Stomach (tissue), 9 donors: ENCODE results near the gene C6orf89. TPM values are rescaled to one million over a fixed set of nuclear protein-coding genes. Genes with fewer than 3 reads are reported as not detected.

Source experiments
- DNase-seq, 2 donors: peaks; one replicate each; pipeline versions ENCODE4 v3.0.0 to v3.0.0-alpha.2; 2013 to 2019
- H3K27ac ChIP-seq, 5 donors: fragments of 200-600 bp in 4 of 5; sonication (generic) in 4 of 5; one replicate each; pipeline ENCODE4 v1.5.1; 2013 to 2019; ENCODE audit warnings: mild to moderate bottlenecking in 1 of 5, moderate library complexity in 1 of 5
- H3K27me3 ChIP-seq, 3 donors: fragments of 200-600 bp; sonication (generic); one replicate each; pipeline ENCODE4 v1.5.1; 2017 to 2019; ENCODE audit warnings: mixed run types in 1 of 3
- H3K36me3 ChIP-seq, 4 donors: fragments of 200-600 bp; sonication (generic); 1 replicate in 3 of 4; 2 replicates in 1 of 4; pipeline ENCODE4 v1.5.1; 2016 to 2019
- H3K4me1 ChIP-seq, 4 donors: fragments of 200-600 bp; sonication (generic); one replicate each; pipeline ENCODE4 v1.5.1; 2016 to 2019
- H3K4me3 ChIP-seq, 4 donors: fragments of 200-600 bp; sonication (generic) in 3 of 4; one replicate each; pipeline ENCODE4 v1.5.1; 2016 to 2019; ENCODE audit warnings: mild to moderate bottlenecking in 1 of 4
- H3K9me3 ChIP-seq, 4 donors: fragments of 200-600 bp; sonication (generic); one replicate each; pipeline ENCODE4 v1.5.1; 2016 to 2019
- EP300 ChIP-seq: sonication (generic); formaldehyde crosslinking; IDR thresholded peaks from one replicate; pipeline ENCODE4 v1.6.1; 2017; ENCODE audit warnings: antibody characterized with exemption
- POLR2A ChIP-seq, 4 donors: fragments of 450-650 bp; IDR thresholded peaks; one replicate each; pipeline ENCODE4 v1.6.1; 2016; ENCODE audit warnings: antibody characterized with exemption in 4 of 4, control low read depth in 2 of 4, mild to moderate bottlenecking in 1 of 4, moderate library complexity in 1 of 4
- POLR2AphosphoS5 ChIP-seq, 3 donors: sonication (generic); formaldehyde crosslinking; IDR thresholded peaks; one replicate each; pipeline ENCODE4 v1.6.1; 2016; ENCODE audit warnings: antibody characterized with exemption in 3 of 3
- WGBS, 5 donors: extraction: QIAGEN DNeasy Blood & Tissue Kit in 3 of 5; methylation state at CpG; one replicate each; pipeline versions ENCODE4 v1.1.5 to v1.1.7; 2013 to 2018; 5-methylcytosine and 5-hydroxymethylcytosine counted together
- intact Hi-C: fragments of 100-400 bp; cut with DNase I; formaldehyde crosslinking; loops from one replicate; pipeline ENCODE4 v1.15.1; 2023; ENCODE audit warnings: low total_unique reads
- polyA plus RNA-seq, 3 donors: library from polyadenylated mRNA; stranded (reverse); fragments of 200-250 nt; gene quantifications; one replicate each; pipeline ENCODE4 v1.2.3, GENCODE V29; 2013
- total RNA-seq, 5 donors: library from RNA; depleted of rRNA; stranded (reverse); fragments of >200 nt; gene quantifications; one replicate each; pipeline versions ENCODE4 v1.1.0 to v1.2.3, GENCODE V29; 2014 to 2016
- TF ChIP-seq, protein P1 (sequence below), 7 experiments: fragments of 450-650 bp in 4 of 7; fragments of 200-600 bp in 3 of 7; sonication (generic) in 3 of 7; IDR thresholded peaks; one replicate each; pipeline ENCODE4 v1.5.1; 2016 to 2019; ENCODE audit warnings: antibody characterized with exemption in 7 of 7, control low read depth in 2 of 7, mild to moderate bottlenecking in 1 of 7
- donor health status: healthy with polysubstance abuse.
- donor health status: Bipolar disorder and iron deficiency.
- donor health status: healthy.

C6orf89 gene
- total and polyA plus RNA-seq, 8 donors = 7.0 to 47.2 (median 25.1) TPM

DNA sequence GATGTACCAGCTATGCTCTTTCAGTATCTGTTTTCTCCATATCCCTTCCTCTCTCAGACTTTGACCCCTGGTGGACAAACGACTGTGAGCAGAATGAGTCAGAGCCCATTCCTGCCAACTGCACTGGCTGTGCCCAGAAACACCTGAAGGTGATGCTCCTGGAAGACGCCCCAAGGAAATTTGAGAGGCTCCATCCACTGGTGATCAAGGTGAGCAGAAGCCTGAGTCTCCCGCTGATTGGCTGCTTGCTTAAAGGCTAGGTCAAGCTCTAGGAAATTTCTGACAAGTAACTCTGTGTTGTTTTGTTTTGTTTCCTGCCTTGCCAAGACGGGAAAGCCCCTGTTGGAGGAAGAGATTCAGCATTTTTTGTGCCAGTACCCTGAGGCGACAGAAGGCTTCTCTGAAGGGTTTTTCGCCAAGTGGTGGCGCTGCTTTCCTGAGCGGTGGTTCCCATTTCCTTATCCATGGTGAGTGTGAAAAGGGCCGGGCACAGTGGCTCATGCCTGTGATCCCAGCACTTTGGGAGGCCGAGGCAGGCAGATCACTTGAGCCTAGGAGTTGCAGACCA is 28.6 kb downstream of the C6orf89 start:
- H3K27ac ChIP-seq = peak overlapping the region in 3 of 5 donors; percentile 9 to 65 (median 62)
- peaks cover 32 to 86% (median 83%) of the 10 kb centered on the region in 4 donors for H3K36me3 ChIP-seq
- no peaks in the 10 kb centered on the region for H3K27me3 ChIP-seq
- H3K4me3 ChIP-seq = no peak overlapping the region
- H3K9me3 ChIP-seq = no peaks in the 10 kb centered on the region
- 54 to 69% (median 67%) methylated on average over 10 of the region's 10 CpGs for WGBS, 5 donors
- TF ChIP-seq, protein P1, sequence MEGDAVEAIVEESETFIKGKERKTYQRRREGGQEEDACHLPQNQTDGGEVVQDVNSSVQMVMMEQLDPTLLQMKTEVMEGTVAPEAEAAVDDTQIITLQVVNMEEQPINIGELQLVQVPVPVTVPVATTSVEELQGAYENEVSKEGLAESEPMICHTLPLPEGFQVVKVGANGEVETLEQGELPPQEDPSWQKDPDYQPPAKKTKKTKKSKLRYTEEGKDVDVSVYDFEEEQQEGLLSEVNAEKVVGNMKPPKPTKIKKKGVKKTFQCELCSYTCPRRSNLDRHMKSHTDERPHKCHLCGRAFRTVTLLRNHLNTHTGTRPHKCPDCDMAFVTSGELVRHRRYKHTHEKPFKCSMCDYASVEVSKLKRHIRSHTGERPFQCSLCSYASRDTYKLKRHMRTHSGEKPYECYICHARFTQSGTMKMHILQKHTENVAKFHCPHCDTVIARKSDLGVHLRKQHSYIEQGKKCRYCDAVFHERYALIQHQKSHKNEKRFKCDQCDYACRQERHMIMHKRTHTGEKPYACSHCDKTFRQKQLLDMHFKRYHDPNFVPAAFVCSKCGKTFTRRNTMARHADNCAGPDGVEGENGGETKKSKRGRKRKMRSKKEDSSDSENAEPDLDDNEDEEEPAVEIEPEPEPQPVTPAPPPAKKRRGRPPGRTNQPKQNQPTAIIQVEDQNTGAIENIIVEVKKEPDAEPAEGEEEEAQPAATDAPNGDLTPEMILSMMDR (IDR thresholded peaks at IDR 0.05) = peak in 2 of 7 experiments; percentile 9 to 14
- TF ChIP-seq POLR2A (IDR thresholded peaks at IDR 0.05) (no peak), POLR2AphosphoS5 (IDR thresholded peaks at IDR 0.05) (peak in 1 of 3 donors; percentile 33), EP300 (no peak)
- H3K4me1 ChIP-seq = peaks cover 19 to 64% (median 41%) of the 10 kb centered on the region in 4 donors
- DNase-seq = peak; percentile 62 to 73
- intact Hi-C loops = no loop called here

- WGBS, 5 donors = 91 to 98% (median 92%) methylated on average over 4 of the region's 4 CpGs
- DNase-seq = no peak
- Histone ChIP-seq H3K27ac (no peak overlapping the region), H3K4me1 (peaks cover 19 to 77% (median 43%) of the 10 kb centered on the region in 4 donors), H3K9me3 (no peaks in the 10 kb centered on the region), H3K27me3 (no peaks in the 10 kb centered on the region), H3K4me3 (no peak overlapping the region), H3K36me3 (peaks cover 37 to 94% (median 89%) of the 10 kb centered on the region in 4 donors)
- intact Hi-C loops = no loop called here
- TF ChIP-seq POLR2A (IDR thresholded peaks at IDR 0.05) = no peak
- no peak for TF ChIP-seq POLR2AphosphoS5 (IDR thresholded peaks at IDR 0.05)
- TF ChIP-seq EP300 = no peak
- TF ChIP-seq, protein P1 (IDR thresholded peaks at IDR 0.05) = no peak
These were observed 29.8 kb downstream of the C6orf89 start for GRCh38 chr6:36915599-36915998.

DNA sequence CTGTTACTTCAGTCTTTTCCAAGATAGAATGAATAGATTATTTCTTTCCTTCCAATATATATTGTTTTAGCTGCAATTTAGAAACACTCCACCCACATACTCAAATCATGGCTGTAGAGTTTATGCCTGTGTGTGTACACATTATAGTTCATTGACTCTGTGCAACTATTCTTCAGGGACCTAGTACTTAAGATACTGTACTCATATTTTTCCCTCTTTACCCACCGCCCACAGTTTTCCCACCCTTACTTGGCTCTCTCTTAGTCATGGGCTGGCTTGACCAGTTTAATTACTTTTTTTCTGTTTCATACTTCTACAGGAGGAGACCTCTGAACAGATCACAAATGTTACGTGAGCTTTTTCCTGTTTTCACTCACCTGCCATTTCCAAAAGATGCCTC is 30.4 kb downstream of the C6orf89 start:
- no peak for DNase-seq
- intact Hi-C loops = no loop called here
- H3K36me3 ChIP-seq = peaks cover 39 to 94% (median 90%) of the 10 kb centered on the region in 4 donors
- H3K9me3 ChIP-seq = no peaks in the 10 kb centered on the region
- H3K27me3 ChIP-seq = no peaks in the 10 kb centered on the region
- peaks cover 19 to 75% (median 43%) of the 10 kb centered on the region in 4 donors for H3K4me1 ChIP-seq
- peak overlapping the region in 2 of 5 donors; percentile 67 to 84 for H3K27ac ChIP-seq
- no peak overlapping the region for H3K4me3 ChIP-seq
- WGBS, 5 donors = 79 to 95% (median 89%) methylated on average over 2 of the region's 2 CpGs
- TF ChIP-seq POLR2AphosphoS5 (IDR thresholded peaks at IDR 0.05) (no peak), EP300 (no peak)

DNA sequence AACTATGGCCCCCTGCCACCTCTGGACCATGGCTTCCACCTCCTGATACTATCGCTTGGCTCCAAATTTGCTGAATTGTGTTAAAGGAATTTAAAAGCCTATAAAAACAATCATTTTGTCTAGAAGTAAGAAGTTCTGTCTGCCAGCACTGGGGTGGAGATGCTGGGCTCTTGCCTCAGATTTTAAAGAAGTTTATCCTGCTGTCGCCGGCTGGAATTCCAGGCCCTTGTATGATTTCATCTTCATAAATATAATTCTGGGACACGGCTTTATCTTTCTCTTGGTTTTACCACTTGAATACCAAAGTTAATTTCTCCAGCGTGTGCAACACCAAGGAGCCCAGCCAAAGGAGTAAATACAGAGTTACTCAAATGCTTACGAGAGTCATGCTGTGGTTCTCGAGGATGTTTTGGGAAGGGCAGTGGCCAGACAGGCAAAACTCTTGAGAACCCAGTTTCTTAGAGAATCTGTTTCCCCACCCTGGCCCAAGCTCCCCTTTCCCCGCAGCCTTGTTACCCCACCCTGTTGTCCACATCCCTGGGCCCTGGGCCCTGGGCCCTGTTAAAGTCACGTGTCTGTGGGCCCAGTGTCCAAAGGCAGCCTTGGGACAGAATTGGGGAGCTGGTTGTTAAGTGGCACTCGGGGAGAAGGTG is 31.9 kb downstream of the C6orf89 start:
- Histone ChIP-seq H3K9me3 (no peaks in the 10 kb centered on the region), H3K4me1 (peaks cover 19 to 60% (median 36%) of the 10 kb centered on the region in 4 donors), H3K27ac (peak overlapping the region; percentile 41 to 84 (median 68)), H3K27me3 (no peaks in the 10 kb centered on the region), H3K36me3 (peaks cover 42 to 95% (median 94%) of the 10 kb centered on the region in 4 donors), H3K4me3 (no peak overlapping the region)
- peak in 1 of 2 donors; percentile 46 for DNase-seq
- TF ChIP-seq, protein P1 (IDR thresholded peaks at IDR 0.05) = no peak
- no peak for TF ChIP-seq EP300
- peak in 1 of 3 donors; percentile 20 for TF ChIP-seq POLR2AphosphoS5 (IDR thresholded peaks at IDR 0.05)
- TF ChIP-seq POLR2A (IDR thresholded peaks at IDR 0.05) = no peak
- 77 to 89% (median 86%) methylated on average over 10 of the region's 10 CpGs for WGBS, 5 donors
- intact Hi-C loops = no loop called here
